Coronary artery (tissue), 2 donors: ENCODE measurements around the gene CSTPP1.

Experiments used
- DNase-seq: peaks from one replicate; pipeline ENCODE4 v3.0.0-alpha.2; 2017; ENCODE audit warnings: low spot score
- H3K27ac ChIP-seq, 2 donors: fragments of 200-600 bp; sonication (generic); one replicate each; pipeline ENCODE4 v1.5.1; 2016 to 2019
- H3K4me3 ChIP-seq: fragments of 200-600 bp; sonication (generic); 2 replicates; pipeline ENCODE4 v1.5.1; 2016; ENCODE audit warnings: mild to moderate bottlenecking, moderate library complexity
- TF ChIP-seq, protein P1 (sequence below): fragments of 200-600 bp; sonication (generic); IDR thresholded peaks from one replicate; pipeline ENCODE4 v1.5.1; 2019; ENCODE audit warnings: antibody characterized with exemption

CSTPP1 gene

DNA sequence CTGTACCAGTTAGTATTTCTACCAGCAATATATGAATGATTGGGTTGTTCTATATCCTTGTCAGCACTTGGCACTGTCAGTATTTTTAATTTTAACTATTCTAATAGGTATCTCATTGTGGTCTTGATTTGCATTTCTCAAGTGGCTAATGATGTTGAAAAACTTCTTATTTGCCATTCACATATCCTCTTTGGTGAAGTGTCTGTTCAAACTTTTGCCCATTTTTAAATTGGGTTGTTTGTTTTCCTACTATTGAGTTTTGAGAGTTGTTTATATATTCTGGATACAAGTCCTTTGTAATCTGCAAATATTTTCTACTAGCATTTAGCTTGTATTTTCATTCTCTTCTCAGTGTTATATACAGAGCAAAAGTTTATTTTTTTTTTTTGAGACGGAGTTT, 82.1 kb downstream of the CSTPP1 start:
- no peak overlapping the region for H3K27ac ChIP-seq
- no peak for DNase-seq
- TF ChIP-seq, protein P1, sequence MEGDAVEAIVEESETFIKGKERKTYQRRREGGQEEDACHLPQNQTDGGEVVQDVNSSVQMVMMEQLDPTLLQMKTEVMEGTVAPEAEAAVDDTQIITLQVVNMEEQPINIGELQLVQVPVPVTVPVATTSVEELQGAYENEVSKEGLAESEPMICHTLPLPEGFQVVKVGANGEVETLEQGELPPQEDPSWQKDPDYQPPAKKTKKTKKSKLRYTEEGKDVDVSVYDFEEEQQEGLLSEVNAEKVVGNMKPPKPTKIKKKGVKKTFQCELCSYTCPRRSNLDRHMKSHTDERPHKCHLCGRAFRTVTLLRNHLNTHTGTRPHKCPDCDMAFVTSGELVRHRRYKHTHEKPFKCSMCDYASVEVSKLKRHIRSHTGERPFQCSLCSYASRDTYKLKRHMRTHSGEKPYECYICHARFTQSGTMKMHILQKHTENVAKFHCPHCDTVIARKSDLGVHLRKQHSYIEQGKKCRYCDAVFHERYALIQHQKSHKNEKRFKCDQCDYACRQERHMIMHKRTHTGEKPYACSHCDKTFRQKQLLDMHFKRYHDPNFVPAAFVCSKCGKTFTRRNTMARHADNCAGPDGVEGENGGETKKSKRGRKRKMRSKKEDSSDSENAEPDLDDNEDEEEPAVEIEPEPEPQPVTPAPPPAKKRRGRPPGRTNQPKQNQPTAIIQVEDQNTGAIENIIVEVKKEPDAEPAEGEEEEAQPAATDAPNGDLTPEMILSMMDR: no peak
- no peak overlapping the region for H3K4me3 ChIP-seq

DNA sequence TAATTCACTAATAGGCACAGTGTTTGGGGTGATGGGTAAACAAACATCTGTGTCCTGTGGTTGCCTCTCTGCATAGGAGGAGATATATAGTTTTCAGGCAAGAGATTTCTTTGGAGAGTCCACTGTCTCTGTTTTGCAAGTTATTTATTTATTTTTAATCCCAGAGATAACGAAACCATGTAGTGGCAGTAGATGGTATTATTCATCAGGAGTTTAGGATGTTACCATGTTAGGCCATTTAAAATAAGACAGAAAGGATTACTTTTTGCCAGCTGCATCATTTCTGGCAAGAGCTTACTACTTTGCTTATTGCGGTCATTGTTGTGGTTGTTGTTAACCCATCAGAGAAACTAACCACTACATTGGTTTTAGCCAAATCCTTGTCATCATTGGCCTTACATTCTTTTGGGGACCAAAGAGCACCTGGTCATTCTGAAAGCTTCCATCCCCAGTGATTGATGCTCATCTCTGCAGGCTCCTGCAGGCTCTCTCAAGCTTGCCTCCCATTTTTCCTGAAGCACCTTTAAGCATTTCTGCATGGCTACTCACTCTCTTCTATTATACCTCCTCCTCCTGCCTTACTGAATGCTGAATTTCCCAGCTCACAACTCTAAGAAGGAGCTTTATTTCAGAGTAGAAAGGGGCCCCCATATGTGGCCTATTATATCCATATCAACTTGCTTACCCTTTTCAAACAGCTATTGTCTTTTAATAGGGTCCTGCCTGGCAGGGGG, 84.4 kb downstream of the CSTPP1 start:
- no peak overlapping the region for H3K4me3 ChIP-seq
- TF ChIP-seq, protein P1: no peak
- no peak overlapping the region for H3K27ac ChIP-seq
- no peak for DNase-seq

DNA sequence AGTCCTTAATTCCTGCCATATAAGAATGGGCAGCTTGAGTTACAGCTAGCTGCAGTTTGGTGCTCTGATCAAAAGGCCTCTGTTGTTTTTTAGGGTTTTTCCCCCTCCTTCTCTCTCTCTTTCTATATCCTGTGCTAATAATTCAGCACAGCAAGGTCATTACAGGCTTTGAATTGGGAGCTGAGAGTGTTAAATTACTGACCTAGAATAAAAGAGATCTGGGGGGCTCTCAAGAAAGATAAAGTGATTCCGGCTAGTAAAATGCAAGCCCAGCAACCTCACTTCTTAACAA, 84.9 kb downstream of the CSTPP1 start:
- no peak for DNase-seq

DNA sequence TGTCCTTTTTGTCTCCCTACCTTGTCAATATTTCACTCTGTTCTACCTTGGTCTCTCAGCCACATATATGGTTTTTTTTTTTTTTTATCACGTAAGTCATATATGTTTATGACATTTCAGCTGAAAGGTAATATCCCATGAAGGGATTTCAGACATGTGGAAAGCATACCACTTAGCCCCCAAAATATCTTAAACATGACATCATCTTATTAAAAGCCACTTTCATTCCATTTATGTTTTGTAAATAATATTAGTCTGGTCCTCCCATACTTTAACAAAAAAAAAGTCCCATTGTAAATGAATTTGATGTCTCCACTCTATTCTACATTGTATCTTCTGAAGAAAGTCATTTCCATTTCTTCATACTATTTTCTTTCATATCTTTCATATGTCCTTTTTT, 85.4 kb downstream of the CSTPP1 start:
- no peak for DNase-seq
- no peak overlapping the region for H3K27ac ChIP-seq
- TF ChIP-seq, protein P1: no peak
- H3K4me3 ChIP-seq: no peak overlapping the region

More for the DNA sequence above, 84.9 kb downstream of the CSTPP1 start:
- H3K4me3 ChIP-seq: no peak overlapping the region
- H3K27ac ChIP-seq: no peak overlapping the region
- TF ChIP-seq, protein P1: no peak

DNA sequence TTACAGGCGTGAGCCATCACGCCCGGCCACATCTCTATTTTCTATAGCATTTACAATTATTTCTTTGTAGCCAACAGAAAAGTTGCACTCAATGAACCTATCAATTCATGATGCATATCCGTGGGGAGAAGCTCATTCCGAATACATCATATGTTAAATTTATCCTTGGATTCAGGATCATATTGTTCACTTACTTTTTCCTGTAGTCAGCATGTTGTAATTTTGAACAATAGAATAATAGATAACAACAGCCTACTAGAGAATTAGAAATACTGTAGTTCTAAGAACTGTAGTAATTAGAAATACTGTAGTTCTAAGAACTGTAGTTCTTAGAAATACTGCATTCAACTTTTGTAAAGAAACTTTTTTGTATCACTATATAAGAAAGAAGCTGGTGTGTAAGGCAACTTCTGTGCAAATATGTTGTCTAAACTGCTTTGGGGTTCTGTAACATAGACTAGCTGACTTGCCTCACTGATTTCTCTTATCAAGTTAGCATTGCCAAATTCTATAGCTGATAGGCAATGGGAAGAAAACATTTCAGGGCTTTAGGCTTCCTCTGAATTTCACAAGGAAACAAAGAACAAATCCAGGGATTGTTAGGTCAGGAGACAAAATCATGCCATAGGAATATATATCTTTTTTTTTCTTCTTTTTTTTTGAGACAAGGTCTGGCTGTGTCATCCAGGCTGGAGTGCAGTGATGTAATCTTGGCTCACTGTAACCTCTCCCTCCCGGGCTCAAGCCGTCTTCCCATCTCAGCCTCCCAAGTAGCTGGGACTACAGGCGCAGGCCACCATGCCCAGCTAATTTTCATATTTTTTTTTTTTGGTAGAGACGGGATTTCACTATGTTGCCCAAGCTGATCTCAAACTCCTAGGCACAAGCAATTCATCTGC, 91.9 kb downstream of the CSTPP1 start:
- no peak for DNase-seq
- no peak overlapping the region for H3K4me3 ChIP-seq
- TF ChIP-seq, protein P1: no peak
- H3K27ac ChIP-seq: no peak overlapping the region

DNA sequence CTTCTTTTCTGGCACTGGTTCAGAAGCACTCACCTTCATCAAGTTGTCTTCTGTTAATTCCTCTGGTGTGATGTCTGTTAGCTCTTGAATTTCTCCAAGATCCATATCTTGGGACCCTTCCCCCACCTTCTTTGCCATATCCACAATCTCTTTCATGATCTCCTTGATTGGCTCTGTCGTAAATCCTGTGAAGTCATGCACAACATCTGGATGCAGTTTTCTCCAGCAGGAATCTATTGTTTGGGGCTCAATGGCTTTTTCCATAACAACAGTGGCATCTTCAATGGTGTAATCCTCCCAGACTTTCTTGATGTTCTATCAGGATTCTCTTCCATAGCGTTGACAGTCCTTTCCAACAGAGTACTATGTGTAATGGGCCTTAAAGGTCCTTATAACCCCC, 96.9 kb downstream of the CSTPP1 start:
- Histone ChIP-seq H3K4me3 (no peak overlapping the region), H3K27ac (no peak overlapping the region)
- TF ChIP-seq, protein P1: no peak
- no peak for DNase-seq

DNA sequence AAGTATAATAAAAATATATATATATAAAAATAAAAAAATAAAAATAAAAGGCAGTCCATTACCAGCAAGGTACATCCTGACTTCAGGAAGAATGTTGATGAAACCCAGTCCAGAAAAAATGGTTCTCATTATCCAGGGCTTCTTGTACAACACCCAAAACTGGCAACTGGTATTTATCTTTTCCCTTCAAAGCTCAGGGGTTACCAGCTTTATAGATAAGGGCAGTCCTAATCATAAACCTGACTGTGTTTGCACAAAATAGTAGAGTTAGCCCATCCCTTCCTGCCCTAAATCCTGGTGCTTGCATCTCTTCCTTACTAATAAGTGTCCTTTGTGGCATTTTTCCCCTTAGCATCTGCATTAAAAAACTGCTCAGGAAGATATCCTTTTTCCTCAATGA, 97.5 kb downstream of the CSTPP1 start:
- Histone ChIP-seq H3K27ac (no peak overlapping the region), H3K4me3 (no peak overlapping the region)
- no peak for DNase-seq
- TF ChIP-seq, protein P1: no peak
